Hepatocyte (in vitro differentiated cells): Measurements from ENCODE around the gene PBLD. TPM values are rescaled to one million over a fixed set of nuclear protein-coding genes. Genes with fewer than 3 reads are reported as not detected.
A peak's percentile ranks its signal among the peaks of the same experiment; 100 is the strongest.

Experiments
- DNase-seq: peaks from one replicate; pipeline ENCODE4 v3.0.0-alpha.2; 2016; ENCODE audit warnings: low spot score
- H2AFZ ChIP-seq: fragments of 200-600 bp; sonication (generic); 2 replicates; pipeline ENCODE4 v1.6.0; 2016; ENCODE audit warnings: antibody characterized with exemption, mild to moderate bottlenecking
- H3K27ac ChIP-seq: fragments of 200-600 bp; sonication (generic); 2 replicates; pipeline ENCODE4 v1.5.1; 2016; ENCODE audit warnings: mild to moderate bottlenecking
- H3K27me3 ChIP-seq: fragments of 200-600 bp; sonication (generic); 2 replicates; pipeline ENCODE4 v1.6.1; 2016
- H3K36me3 ChIP-seq: fragments of 200-600 bp; sonication (generic); replicated peaks from 2 replicates; pipeline ENCODE4 v1.5.1; 2016; ENCODE audit warnings: low read depth; ENCODE audit not compliant: insufficient read depth
- H3K4me1 ChIP-seq: fragments of 200-600 bp; sonication (generic); 2 replicates; pipeline ENCODE4 v1.5.1; 2016; ENCODE audit warnings: mild to moderate bottlenecking, moderate library complexity; ENCODE audit not compliant: insufficient read depth
- H3K4me2 ChIP-seq: fragments of 200-600 bp; sonication (generic); 2 replicates; pipeline ENCODE4 v1.6.0; 2016
- H3K4me3 ChIP-seq: fragments of 200-600 bp; sonication (generic); 2 replicates; pipeline ENCODE4 v1.5.1; 2016; ENCODE audit warnings: mild to moderate bottlenecking
- H3K79me2 ChIP-seq: fragments of 200-600 bp; sonication (generic); 2 replicates; pipeline ENCODE4 v1.6.0; 2017; ENCODE audit warnings: mild to moderate bottlenecking
- H3K9me2 ChIP-seq: fragments of 200-600 bp; sonication (generic); replicated peaks from 2 replicates; pipeline ENCODE4 v1.6.0; 2017; ENCODE audit warnings: mild to moderate bottlenecking; ENCODE audit not compliant: insufficient read depth
- H3K9me3 ChIP-seq: fragments of 200-600 bp; sonication (generic); 2 replicates; pipeline ENCODE4 v1.5.1; 2016; ENCODE audit warnings: low read depth, mild to moderate bottlenecking
- H4K20me1 ChIP-seq: fragments of 200-600 bp; sonication (generic); 2 replicates; pipeline ENCODE4 v1.6.0; 2016; ENCODE audit warnings: mild to moderate bottlenecking; ENCODE audit not compliant: insufficient read depth, poor library complexity, severe bottlenecking
- CTCF ChIP-seq: fragments of 200-600 bp; sonication (generic); IDR thresholded peaks from 2 replicates; pipeline ENCODE4 v1.5.1; 2016; ENCODE audit warnings: antibody characterized with exemption, mild to moderate bottlenecking; ENCODE audit not compliant: poor library complexity
- EZH2 ChIP-seq: fragments of 200-600 bp; sonication (generic); IDR thresholded peaks from 2 replicates; pipeline ENCODE4 v1.6.1; 2016; ENCODE audit warnings: antibody characterized with exemption, mild to moderate bottlenecking, borderline replicate concordance
- EZH2phosphoT487 ChIP-seq: fragments of 200-600 bp; sonication (generic); IDR thresholded peaks from one replicate; pipeline ENCODE4 v1.6.1; 2018; ENCODE audit warnings: antibody characterized with exemption, mild to moderate bottlenecking, low read depth, moderate library complexity; ENCODE audit not compliant: unreplicated experiment, severe bottlenecking
- WGBS: methylation state at CpG from one replicate; pipeline ENCODE4 v1.1.6; 2016; ENCODE audit warnings: low lambda C conversion rate; ENCODE audit errors: missing lambda C conversion rate; 5-methylcytosine and 5-hydroxymethylcytosine counted together
- polyA plus RNA-seq: library from polyadenylated mRNA; unstranded; fragments of >200 nt; fragmentation: Nextera tagmentation; extraction: Ambion mirVana; gene quantifications from 2 replicates; pipeline ENCODE4 v1.2.1, GENCODE V29; 2016
- total RNA-seq: library from RNA; depleted of rRNA; stranded (reverse); fragments of >200 nt; gene quantifications from 2 replicates; pipeline ENCODE4 v1.2.3, GENCODE V29; 2014

PBLD gene
- total and polyA plus RNA-seq, 2 experiments from 2014 or later = 26.1 to 42.2 TPM

- Histone ChIP-seq H3K4me2 (no peak overlapping the region), H4K20me1 (no peaks in the 10 kb centered on the region), H2AFZ (no peak overlapping the region), H3K27me3 (no peaks in the 10 kb centered on the region), H3K9me3 (no peaks in the 10 kb centered on the region), H3K4me1 (no peaks in the 10 kb centered on the region), H3K79me2 (no peaks in the 10 kb centered on the region), H3K27ac (no peak overlapping the region), H3K4me3 (no peak overlapping the region), H3K9me2 (no peaks in the 10 kb centered on the region), H3K36me3 (no peaks in the 10 kb centered on the region)
- TF ChIP-seq EZH2 (no peak), EZH2phosphoT487 (no peak), CTCF (no peak)
- DNase-seq = no peak
Measured at GRCh38 chr10:68272833-68273232, 59.9 kb downstream of the PBLD start.

DNA sequence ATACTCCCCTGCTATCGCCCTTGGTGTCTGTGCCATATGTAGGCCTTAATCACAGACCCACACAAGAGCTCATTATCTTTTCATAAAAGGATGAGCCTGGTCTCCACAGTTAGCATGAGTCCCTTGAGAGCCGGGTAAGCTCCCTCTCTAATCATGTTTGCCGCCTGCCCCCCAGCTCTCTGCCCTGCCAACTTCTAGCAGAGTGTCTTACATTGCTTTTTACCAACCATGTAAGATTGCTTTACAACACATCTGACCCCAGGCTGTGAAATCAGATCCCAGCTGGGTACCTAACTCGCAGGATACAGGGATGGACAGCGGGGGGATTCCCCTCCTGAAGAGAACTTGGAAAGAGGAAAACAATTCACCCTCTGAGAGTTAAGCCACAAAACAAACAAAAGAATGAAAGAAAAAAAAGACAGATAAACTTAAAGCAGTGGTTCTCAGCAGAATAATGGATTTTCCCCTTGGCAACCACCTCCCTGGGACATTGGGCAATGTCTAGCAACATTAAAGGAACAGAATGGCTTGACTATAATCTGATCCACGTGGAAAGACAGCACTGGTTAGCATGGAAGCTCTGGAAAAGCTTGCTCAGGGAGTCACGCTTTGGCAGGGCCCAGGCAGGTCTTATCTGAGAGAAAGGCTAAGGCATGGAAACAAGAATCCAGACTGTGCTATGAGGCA, 61.4 kb downstream of the PBLD start:
- TF ChIP-seq EZH2phosphoT487 (no peak), CTCF (no peak), EZH2 (no peak)
- peak overlapping the region; percentile 40 for H3K27ac ChIP-seq
- no peaks in the 10 kb centered on the region for H3K79me2 ChIP-seq
- no peaks in the 10 kb centered on the region for H3K36me3 ChIP-seq
- H2AFZ ChIP-seq = no peak overlapping the region
- no peaks in the 10 kb centered on the region for H3K9me2 ChIP-seq
- H3K4me3 ChIP-seq = no peak overlapping the region
- peak; percentile 39 for DNase-seq
- no peaks in the 10 kb centered on the region for H3K27me3 ChIP-seq
- 46% methylated on average over 7 of the region's 7 CpGs for WGBS
- no peaks in the 10 kb centered on the region for H3K4me1 ChIP-seq
- H4K20me1 ChIP-seq = no peaks in the 10 kb centered on the region
- no peak overlapping the region for H3K4me2 ChIP-seq
- no peaks in the 10 kb centered on the region for H3K9me3 ChIP-seq

DNA sequence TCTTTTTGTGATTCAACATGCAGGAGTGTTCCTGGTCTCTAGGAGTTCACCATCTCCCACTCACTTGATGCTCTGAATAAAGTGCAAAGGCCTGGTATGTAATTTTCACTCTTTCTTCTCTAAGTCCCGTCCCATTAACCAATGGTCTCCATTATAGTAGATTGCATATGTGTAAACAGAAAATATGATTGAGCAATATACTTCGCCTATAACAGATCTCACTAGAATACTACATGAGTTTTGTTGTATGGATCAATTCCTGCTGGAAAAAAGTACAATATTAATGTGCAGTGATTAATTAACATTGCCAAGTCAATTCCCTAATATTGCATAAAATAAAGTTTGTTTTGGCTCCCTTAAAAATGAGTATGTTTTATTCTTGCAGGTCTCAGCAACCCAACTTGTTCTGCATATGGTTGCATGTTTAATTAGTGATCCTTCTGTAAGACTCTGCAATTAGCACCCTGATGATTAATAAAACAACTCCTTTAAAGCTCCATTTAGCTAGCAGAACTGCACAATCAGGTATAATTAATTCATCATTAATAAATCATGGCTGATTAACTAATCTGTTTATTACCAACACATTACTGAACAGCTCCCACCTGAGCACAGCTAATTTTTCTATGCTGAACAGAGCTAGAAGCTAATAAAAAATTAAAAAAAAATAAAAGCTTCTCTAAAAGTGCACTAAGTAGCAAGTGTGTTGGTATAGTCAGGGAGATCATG, 63.0 kb downstream of the PBLD start:
- Histone ChIP-seq H3K4me1 (no peaks in the 10 kb centered on the region), H3K9me2 (no peaks in the 10 kb centered on the region), H3K36me3 (no peaks in the 10 kb centered on the region), H2AFZ (no peak overlapping the region), H4K20me1 (no peaks in the 10 kb centered on the region), H3K4me3 (no peak overlapping the region), H3K27ac (no peak overlapping the region), H3K79me2 (no peaks in the 10 kb centered on the region), H3K4me2 (no peak overlapping the region), H3K27me3 (no peaks in the 10 kb centered on the region), H3K9me3 (no peaks in the 10 kb centered on the region)
- no peak for DNase-seq
- 95% methylated on average over 2 of the region's 2 CpGs for WGBS
- TF ChIP-seq CTCF (no peak), EZH2 (no peak), EZH2phosphoT487 (no peak)
